AG04450 (cell line): ENCODE results near the gene PACRG. TPM values are rescaled to one million over a fixed set of nuclear protein-coding genes. Genes with fewer than 3 reads are reported as not detected.

Source experiments
- CTCF ChIA-PET: fragments of 300-600, 350-600 bp; formaldehyde crosslinking; extraction: SDS; loops from one replicate; lab custom pipeline; 2022; ENCODE audit warnings: antibody characterized with exemption, inconsistent platforms; lab: Charles Lee
- POLR2A ChIA-PET: fragments of 350-600 bp; formaldehyde crosslinking; extraction: SDS; loops from one replicate; lab custom pipeline; 2021; ENCODE audit warnings: antibody characterized with exemption, inconsistent platforms; lab: Yijun Ruan, JAX
- DNase-seq: peaks from one replicate; pipeline ENCODE4 v3.0.0-alpha.2; 2011; ENCODE audit warnings: low read depth, low spot score
- H3K27ac ChIP-seq: one replicate; pipeline ENCODE4 v1.5.1; 2012; ENCODE audit warnings: low read depth, low read length, control low read depth
- H3K27me3 ChIP-seq: one replicate; pipeline ENCODE4 v1.6.0; 2012; ENCODE audit warnings: low read length; ENCODE audit not compliant: control insufficient read depth, insufficient read depth
- H3K4me3 ChIP-seq: 2 replicates; pipeline ENCODE4 v1.5.1; 2011; ENCODE audit warnings: mild to moderate bottlenecking, low read depth, low read length, control low read depth
- H3K9me3 ChIP-seq: 2 replicates; pipeline ENCODE4 v1.5.1; 2012; ENCODE audit warnings: low read length; ENCODE audit not compliant: control insufficient read depth, insufficient read depth
- polyA plus RNA-seq: library from polyadenylated mRNA; depleted of rRNA; stranded (reverse); fragments of >200 nt; gene quantifications from 2 replicates; pipeline ENCODE4 v1.2.3, GENCODE V29; 2011
- TF ChIP-seq, protein P1 (sequence below): IDR thresholded peaks from 2 replicates; pipeline ENCODE4 v1.5.1; 2011; ENCODE audit warnings: low read depth, low read length, control low read depth, inconsistent platforms

The PACRG gene
- polyA plus RNA-seq, 1 experiment = not detected

DNA sequence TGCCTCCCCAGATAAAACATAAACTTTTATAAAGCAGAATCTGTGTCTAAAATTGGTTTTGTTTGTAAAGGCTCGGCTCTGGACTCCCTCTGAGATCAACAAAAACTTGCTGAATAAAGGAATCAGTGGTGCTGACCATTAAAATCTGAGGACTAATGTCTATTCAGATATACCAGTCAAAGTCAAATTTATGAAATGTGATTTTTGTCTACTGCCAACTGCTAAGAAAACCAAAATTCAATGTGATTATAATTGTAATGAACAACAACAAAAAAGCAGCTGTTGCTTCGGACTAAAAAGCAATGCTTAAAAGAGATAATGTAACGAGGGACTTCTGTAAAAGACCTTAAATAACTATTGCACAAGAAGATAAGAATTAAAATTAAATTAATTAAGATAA lies 26.8 kb upstream of the PACRG start:
- POLR2A ChIA-PET = no interaction called here

DNA sequence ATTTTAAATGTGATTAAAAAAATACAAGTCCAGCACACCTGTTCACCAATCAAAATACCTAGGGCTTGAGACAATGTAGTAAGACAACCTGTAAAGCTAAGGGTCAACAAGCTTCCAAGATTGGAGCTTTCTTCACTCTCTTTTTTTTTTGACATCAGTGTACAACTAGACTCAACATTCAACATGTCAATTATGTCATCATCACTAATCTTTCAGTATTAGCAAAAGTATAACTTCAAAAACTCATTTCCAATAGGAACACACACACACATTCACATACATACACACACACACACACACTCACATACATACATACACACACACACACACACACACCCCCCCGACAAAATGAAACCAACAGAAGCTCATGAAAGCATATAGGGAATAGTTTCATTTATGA lies 26.2 kb upstream of the PACRG start:
- Histone ChIP-seq H3K9me3 (no peaks in the 10 kb centered on the region), H3K4me3 (no peak overlapping the region), H3K27me3 (no peaks in the 10 kb centered on the region), H3K27ac (no peak overlapping the region)
- TF ChIP-seq, protein P1, sequence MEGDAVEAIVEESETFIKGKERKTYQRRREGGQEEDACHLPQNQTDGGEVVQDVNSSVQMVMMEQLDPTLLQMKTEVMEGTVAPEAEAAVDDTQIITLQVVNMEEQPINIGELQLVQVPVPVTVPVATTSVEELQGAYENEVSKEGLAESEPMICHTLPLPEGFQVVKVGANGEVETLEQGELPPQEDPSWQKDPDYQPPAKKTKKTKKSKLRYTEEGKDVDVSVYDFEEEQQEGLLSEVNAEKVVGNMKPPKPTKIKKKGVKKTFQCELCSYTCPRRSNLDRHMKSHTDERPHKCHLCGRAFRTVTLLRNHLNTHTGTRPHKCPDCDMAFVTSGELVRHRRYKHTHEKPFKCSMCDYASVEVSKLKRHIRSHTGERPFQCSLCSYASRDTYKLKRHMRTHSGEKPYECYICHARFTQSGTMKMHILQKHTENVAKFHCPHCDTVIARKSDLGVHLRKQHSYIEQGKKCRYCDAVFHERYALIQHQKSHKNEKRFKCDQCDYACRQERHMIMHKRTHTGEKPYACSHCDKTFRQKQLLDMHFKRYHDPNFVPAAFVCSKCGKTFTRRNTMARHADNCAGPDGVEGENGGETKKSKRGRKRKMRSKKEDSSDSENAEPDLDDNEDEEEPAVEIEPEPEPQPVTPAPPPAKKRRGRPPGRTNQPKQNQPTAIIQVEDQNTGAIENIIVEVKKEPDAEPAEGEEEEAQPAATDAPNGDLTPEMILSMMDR = no peak
- ChIA-PET POLR2A (no interaction called here), CTCF (no interaction called here)
- no peak for DNase-seq

More for the DNA sequence above, 26.8 kb upstream of the PACRG start:
- Histone ChIP-seq H3K27me3 (no peaks in the 10 kb centered on the region), H3K27ac (no peak overlapping the region), H3K4me3 (no peak overlapping the region), H3K9me3 (no peaks in the 10 kb centered on the region)
- TF ChIP-seq, protein P1 = no peak
- CTCF ChIA-PET = no interaction called here
- no peak for DNase-seq

DNA sequence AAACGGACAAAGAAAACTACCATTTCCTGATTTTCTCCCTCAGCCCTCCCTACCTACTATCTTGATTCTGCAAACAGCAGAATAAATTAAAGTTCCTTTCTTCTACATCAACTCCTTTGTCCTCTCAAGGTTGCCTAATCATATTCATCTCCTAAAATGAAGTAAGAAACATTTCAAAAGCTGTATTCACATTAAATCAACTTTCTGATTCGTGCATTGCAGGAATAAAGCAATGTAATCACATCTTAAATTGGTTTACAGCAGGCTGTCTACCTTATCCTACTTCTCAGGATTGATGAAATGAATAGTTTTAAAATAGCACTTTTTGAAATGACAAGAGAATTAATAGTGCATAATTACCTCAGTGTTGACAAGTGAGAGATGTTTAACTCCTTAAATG lies 25.3 kb upstream of the PACRG start:
- H3K9me3 ChIP-seq = no peaks in the 10 kb centered on the region
- no peak for DNase-seq
- TF ChIP-seq, protein P1 = no peak
- H3K27ac ChIP-seq = no peak overlapping the region
- H3K27me3 ChIP-seq = no peaks in the 10 kb centered on the region
- CTCF ChIA-PET = no interaction called here
- no peak overlapping the region for H3K4me3 ChIP-seq
- POLR2A ChIA-PET = no interaction called here

DNA sequence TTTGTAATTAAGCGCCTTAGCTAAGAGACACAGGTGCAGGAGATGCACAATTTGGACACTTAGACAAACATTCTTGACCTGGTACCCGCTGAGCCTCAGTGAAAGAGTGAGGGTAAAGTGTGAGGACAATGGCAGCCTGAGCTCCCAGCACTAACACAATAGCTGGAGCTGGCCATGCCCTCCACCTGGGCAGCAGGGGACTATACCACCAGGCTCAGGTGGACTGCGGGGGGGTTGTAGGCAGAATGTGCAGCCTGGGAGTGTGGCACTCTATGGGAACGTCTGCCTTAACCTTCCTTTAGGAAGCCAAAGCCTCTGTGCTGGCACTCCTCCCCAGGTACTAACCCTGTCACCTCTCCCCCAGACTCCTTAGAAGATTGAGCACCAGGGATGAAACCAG lies 23.8 kb upstream of the PACRG start:
- Histone ChIP-seq H3K27ac (no peak overlapping the region), H3K4me3 (no peak overlapping the region), H3K27me3 (no peaks in the 10 kb centered on the region), H3K9me3 (no peaks in the 10 kb centered on the region; the same call in 1 of the 2 replicates)
- CTCF ChIA-PET = no interaction called here
- POLR2A ChIA-PET = no interaction called here
- TF ChIP-seq, protein P1 = no peak
- DNase-seq = no peak

DNA sequence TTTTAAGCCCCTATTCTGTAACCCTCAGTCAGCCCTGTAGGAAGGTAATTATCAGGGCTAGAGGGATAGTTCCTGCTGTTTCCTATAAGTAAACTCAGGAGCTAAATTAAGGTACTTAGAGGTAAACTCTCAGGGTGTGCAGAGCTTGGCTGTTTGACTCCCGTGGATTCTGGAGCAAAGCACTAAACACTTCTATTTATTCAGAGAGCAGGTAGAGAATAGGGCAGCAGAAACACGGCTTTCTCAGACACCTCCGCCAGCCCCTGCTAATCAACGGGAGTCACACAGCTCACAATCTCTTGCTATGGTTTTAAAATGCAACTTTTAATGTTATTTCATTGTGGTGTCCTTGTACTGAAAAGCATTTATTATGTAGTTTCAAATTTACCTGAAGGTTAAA lies 22.0 kb upstream of the PACRG start:
- Histone ChIP-seq H3K4me3 (no peak overlapping the region), H3K27me3 (no peaks in the 10 kb centered on the region), H3K9me3 (no peaks in the 10 kb centered on the region; the same call in 1 of the 2 replicates), H3K27ac (no peak overlapping the region)
- CTCF ChIA-PET = no interaction called here
- POLR2A ChIA-PET = no interaction called here
- TF ChIP-seq, protein P1 = no peak
- DNase-seq = no peak
